ENCODE results near the gene TET3. TPM values are rescaled to one million over a fixed set of nuclear protein-coding genes. Genes with fewer than 3 reads are reported as not detected.

Gene TET3
- total RNA-seq, 2 experiments from 2014 or later = 22.2 to 24.1 TPM

DNA sequence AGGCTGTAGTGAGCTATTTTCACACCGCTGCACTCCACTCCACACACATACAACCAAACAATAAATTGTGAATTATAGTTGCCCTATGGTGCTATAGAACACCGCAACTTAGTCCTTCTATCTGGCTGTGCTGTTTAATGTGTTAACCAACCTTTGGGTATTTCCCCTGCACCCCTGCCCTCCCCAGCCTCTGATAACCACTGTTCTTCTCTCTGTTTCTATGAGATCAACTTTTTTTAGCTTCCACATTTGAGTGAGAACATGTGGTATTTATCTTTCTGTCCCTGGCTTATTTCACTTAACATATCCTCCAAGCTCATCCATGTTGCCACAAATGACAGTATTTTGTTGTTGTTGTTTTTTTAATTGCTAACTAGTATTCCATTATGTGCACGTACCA, 32.5 kb downstream of the TET3 start:
- CTCF ChIA-PET = no interaction called here
- H3K9me3 Mint-ChIP-seq = no peaks in the 10 kb centered on the region
- H3K27ac Mint-ChIP-seq = no peak overlapping the region
- Histone ChIP-seq H3K4me3 (ENCODE audit: low read length) (no peak overlapping the region), H3K27me3 (ENCODE audit: control insufficient read depth in 1 of 2, insufficient read depth in 2 of 2, low read length in 2 of 2) (no peaks in the 10 kb centered on the region), H3K4me1 (ENCODE audit: insufficient read depth, low read length) (peaks cover 14% of the 10 kb centered on the region), H3K27ac (ENCODE audit: low read depth in 1 of 2, low read length in 2 of 2) (no peak overlapping the region), H3K36me3 (ENCODE audit: insufficient read depth, low read length) (no peaks in the 10 kb centered on the region), H3K9me3 (ENCODE audit: control insufficient read depth in 1 of 2, insufficient read depth in 1 of 2, low read length in 2 of 2) (no peaks in the 10 kb centered on the region)
- ATAC-seq (ENCODE audit: poor library complexity) (no peak), DNase-seq (no peak)
- H3K36me3 Mint-ChIP-seq (ENCODE audit: low read depth) = peaks cover 15% of the 10 kb centered on the region
- TF ChIP-seq, protein P1, sequence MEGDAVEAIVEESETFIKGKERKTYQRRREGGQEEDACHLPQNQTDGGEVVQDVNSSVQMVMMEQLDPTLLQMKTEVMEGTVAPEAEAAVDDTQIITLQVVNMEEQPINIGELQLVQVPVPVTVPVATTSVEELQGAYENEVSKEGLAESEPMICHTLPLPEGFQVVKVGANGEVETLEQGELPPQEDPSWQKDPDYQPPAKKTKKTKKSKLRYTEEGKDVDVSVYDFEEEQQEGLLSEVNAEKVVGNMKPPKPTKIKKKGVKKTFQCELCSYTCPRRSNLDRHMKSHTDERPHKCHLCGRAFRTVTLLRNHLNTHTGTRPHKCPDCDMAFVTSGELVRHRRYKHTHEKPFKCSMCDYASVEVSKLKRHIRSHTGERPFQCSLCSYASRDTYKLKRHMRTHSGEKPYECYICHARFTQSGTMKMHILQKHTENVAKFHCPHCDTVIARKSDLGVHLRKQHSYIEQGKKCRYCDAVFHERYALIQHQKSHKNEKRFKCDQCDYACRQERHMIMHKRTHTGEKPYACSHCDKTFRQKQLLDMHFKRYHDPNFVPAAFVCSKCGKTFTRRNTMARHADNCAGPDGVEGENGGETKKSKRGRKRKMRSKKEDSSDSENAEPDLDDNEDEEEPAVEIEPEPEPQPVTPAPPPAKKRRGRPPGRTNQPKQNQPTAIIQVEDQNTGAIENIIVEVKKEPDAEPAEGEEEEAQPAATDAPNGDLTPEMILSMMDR (IDR thresholded peaks at IDR 0.05) = no peak
- no peaks in the 10 kb centered on the region for H3K27me3 Mint-ChIP-seq
- H3K4me1 Mint-ChIP-seq (ENCODE audit: low read depth) = peaks cover 47% of the 10 kb centered on the region
- intact Hi-C loops (cut with DNase I, micrococcal nuclease) = no loop called here
- H3K4me3 Mint-ChIP-seq = no peak overlapping the region
- POLR2A ChIA-PET = no interaction called here

DNA sequence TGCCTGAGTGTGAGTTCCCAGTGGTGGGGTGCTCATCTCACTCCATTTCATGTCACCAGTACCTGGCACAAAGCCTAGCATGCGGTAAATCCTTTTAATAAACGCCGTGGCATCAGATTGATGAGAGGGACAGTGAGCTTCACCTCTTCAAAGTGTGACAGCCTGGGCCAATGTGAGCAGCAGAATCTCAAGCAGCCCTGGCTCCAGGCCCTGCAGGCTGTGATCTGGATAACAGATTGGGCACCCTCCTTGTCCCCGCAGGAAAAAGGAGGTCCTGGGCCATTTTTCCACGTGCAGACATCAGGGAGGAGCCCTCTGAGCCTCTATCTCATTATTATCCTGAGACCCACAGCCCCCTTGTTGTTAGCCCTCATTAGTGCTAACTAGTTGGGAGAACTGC, 34.8 kb downstream of the TET3 start:
- Histone ChIP-seq H3K36me3 (ENCODE audit: insufficient read depth, low read length) (no peaks in the 10 kb centered on the region), H3K9me3 (ENCODE audit: control insufficient read depth in 1 of 2, insufficient read depth in 1 of 2, low read length in 2 of 2) (no peaks in the 10 kb centered on the region), H3K4me1 (ENCODE audit: insufficient read depth, low read length) (peaks cover 23% of the 10 kb centered on the region), H3K27ac (ENCODE audit: low read depth in 1 of 2, low read length in 2 of 2) (no peak overlapping the region), H3K4me3 (ENCODE audit: low read length) (no peak overlapping the region), H3K27me3 (ENCODE audit: control insufficient read depth in 1 of 2, insufficient read depth in 2 of 2, low read length in 2 of 2) (no peaks in the 10 kb centered on the region)
- no peaks in the 10 kb centered on the region for H3K9me3 Mint-ChIP-seq
- H3K27ac Mint-ChIP-seq = peak overlapping the region; percentile 57
- no peak for ATAC-seq (ENCODE audit: poor library complexity)
- intact Hi-C loops (cut with DNase I, micrococcal nuclease) = no loop called here
- CTCF ChIA-PET = interaction anchor here (0.9 kb wide), 1 partner anchor 49 kb away, joined by 3 read pairs; no protein-coding TSS in a partner anchor
- no peak for DNase-seq
- peaks cover 9% of the 10 kb centered on the region for H3K36me3 Mint-ChIP-seq (ENCODE audit: low read depth)
- TF ChIP-seq, protein P1 (IDR thresholded peaks at IDR 0.05) = no peak
- peaks cover 56% of the 10 kb centered on the region for H3K4me1 Mint-ChIP-seq (ENCODE audit: low read depth)
- POLR2A ChIA-PET = interaction anchor here (1.1 to 1.4 kb wide), 2 partner anchors 17 to 33 kb away, joined by 3 to 4 read pairs; no protein-coding TSS in a partner anchor
- H3K27me3 Mint-ChIP-seq = no peaks in the 10 kb centered on the region
- no peak overlapping the region for H3K4me3 Mint-ChIP-seq

DNA sequence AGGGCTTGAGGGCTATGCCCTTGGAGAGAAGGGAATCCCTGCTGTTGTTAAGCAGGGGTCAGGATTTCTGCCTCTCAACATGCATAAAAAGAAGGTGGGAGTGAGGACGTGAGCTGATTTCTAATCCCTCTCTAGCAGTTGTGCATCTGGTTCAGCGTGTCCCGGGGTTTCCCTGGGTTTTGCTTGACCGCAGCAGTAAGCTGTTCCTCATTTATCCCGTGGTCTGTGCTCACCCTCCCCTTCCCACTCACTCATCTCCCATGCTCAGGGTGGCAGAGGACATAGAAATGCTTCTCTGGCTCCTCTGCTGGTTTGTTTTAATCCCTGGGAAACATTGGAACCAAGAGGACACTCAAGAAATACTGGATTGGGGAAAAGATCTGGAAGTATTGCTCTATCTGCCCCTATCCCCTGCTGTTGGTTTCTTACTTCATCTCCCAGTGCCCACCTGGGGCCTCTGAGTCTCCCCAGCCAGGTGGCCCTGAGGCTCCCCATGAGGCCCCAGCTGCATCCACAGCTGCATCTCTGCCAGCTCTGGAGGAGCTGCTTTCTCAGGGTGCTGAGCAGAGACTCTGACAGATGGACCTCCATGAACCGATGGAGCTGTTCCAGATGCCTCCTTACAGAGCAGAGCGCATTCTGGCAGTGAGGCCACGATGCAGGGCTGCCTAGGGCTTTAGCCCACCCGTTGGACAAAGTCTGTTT, 36.1 kb downstream of the TET3 start:
- H3K4me3 ChIP-seq (ENCODE audit: low read length) = no peak overlapping the region
- no peak overlapping the region for H3K27ac ChIP-seq (ENCODE audit: low read depth in 1 of 2, low read length in 2 of 2)
- ChIA-PET POLR2A (interaction anchor here (1.4 kb wide), 1 partner anchor 34 kb away, joined by 4 read pairs; no protein-coding TSS in a partner anchor), CTCF (no interaction called here)
- H3K4me1 Mint-ChIP-seq (ENCODE audit: low read depth) = peaks cover 64% of the 10 kb centered on the region
- DNase-seq (peak in 2 of 14 experiments; percentile 56 to 62), ATAC-seq (ENCODE audit: poor library complexity) (no peak)
- no peaks in the 10 kb centered on the region for H3K9me3 Mint-ChIP-seq
- H3K27me3 ChIP-seq (ENCODE audit: control insufficient read depth in 1 of 2, insufficient read depth in 2 of 2, low read length in 2 of 2) = no peaks in the 10 kb centered on the region
- H3K9me3 ChIP-seq (ENCODE audit: control insufficient read depth in 1 of 2, insufficient read depth in 1 of 2, low read length in 2 of 2) = no peaks in the 10 kb centered on the region
- no peak overlapping the region for H3K4me3 Mint-ChIP-seq
- peaks cover 32% of the 10 kb centered on the region for H3K4me1 ChIP-seq (ENCODE audit: insufficient read depth, low read length)
- H3K27me3 Mint-ChIP-seq = no peaks in the 10 kb centered on the region
- no peaks in the 10 kb centered on the region for H3K36me3 ChIP-seq (ENCODE audit: insufficient read depth, low read length)
- H3K27ac Mint-ChIP-seq = peak overlapping the region; percentile 79
- H3K36me3 Mint-ChIP-seq (ENCODE audit: low read depth) = peaks cover 9% of the 10 kb centered on the region
- intact Hi-C loops (cut with DNase I, micrococcal nuclease) = no loop called here
- TF ChIP-seq, protein P1 (IDR thresholded peaks at IDR 0.05) = no peak

Data from CD4-positive, alpha-beta T cell (primary cell).